Bronchial epithelial cell (primary cell): Measurements from ENCODE around the gene COPS4. TPM values are rescaled to one million over a fixed set of nuclear protein-coding genes. Genes with fewer than 3 reads are reported as not detected.

ENCODE experiments used
- DNase-seq: peaks from one replicate; pipeline ENCODE4 v3.0.0-alpha.2; 2010; ENCODE audit warnings: low read depth
- FAIRE-seq: peaks from 2 replicates; lab custom pipeline; 2011; peaks lifted over from hg19 to GRCh38; lab: Jason Lieb, UNC
- H3K27me3 ChIP-seq: 2 replicates; pipeline ENCODE4 v1.5.1; 2011; ENCODE audit warnings: low read length; ENCODE audit not compliant: control insufficient read depth, insufficient read depth
- H3K36me3 ChIP-seq: 2 replicates; pipeline ENCODE4 v1.5.1; 2011; ENCODE audit warnings: low read length; ENCODE audit not compliant: control insufficient read depth, insufficient read depth
- H3K4me3 ChIP-seq: 2 replicates; pipeline ENCODE4 v1.5.1; 2011; ENCODE audit warnings: mild to moderate bottlenecking, low read depth, low read length, control low read depth
- total RNA-seq: library from RNA; depleted of rRNA; stranded (reverse); fragments of >200 nt; gene quantifications from 2 replicates; pipeline ENCODE4 v1.2.1, GENCODE V29; 2014
- TF ChIP-seq, protein P1 (sequence below): IDR thresholded peaks from 2 replicates; pipeline ENCODE4 v1.5.1; 2011; ENCODE audit warnings: mild to moderate bottlenecking, moderate library complexity, low read length, control low read depth, inconsistent platforms; ENCODE audit not compliant: insufficient read depth, severe bottlenecking

Gene COPS4
- total RNA-seq, 1 donor from 2014 or later, result 41.6 TPM

DNA sequence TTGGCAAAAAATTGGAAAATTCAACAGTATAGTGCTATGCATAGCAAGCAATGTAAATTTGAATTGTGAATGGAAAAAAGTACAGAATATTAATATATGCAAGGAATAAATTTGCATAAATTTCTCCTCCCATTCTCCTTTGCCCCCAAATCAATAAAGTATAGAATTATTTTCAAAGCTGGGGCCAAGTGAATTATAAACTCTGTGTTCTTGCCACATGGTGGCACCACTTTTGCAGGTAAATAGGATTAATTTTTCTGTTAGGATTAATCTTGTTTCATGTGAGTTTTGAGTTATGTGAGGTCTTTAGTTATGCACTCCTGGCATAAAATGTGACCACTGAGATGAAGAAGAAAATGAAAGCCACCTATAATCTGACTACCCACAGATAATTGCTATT, 19.9 kb downstream of the COPS4 start:
- FAIRE-seq, result no peak
- DNase-seq, result peak; percentile 20
- no peak overlapping the region for H3K4me3 ChIP-seq
- no peaks in the 10 kb centered on the region for H3K36me3 ChIP-seq
- TF ChIP-seq, protein P1, sequence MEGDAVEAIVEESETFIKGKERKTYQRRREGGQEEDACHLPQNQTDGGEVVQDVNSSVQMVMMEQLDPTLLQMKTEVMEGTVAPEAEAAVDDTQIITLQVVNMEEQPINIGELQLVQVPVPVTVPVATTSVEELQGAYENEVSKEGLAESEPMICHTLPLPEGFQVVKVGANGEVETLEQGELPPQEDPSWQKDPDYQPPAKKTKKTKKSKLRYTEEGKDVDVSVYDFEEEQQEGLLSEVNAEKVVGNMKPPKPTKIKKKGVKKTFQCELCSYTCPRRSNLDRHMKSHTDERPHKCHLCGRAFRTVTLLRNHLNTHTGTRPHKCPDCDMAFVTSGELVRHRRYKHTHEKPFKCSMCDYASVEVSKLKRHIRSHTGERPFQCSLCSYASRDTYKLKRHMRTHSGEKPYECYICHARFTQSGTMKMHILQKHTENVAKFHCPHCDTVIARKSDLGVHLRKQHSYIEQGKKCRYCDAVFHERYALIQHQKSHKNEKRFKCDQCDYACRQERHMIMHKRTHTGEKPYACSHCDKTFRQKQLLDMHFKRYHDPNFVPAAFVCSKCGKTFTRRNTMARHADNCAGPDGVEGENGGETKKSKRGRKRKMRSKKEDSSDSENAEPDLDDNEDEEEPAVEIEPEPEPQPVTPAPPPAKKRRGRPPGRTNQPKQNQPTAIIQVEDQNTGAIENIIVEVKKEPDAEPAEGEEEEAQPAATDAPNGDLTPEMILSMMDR, result no peak
- no peaks in the 10 kb centered on the region for H3K27me3 ChIP-seq

DNA sequence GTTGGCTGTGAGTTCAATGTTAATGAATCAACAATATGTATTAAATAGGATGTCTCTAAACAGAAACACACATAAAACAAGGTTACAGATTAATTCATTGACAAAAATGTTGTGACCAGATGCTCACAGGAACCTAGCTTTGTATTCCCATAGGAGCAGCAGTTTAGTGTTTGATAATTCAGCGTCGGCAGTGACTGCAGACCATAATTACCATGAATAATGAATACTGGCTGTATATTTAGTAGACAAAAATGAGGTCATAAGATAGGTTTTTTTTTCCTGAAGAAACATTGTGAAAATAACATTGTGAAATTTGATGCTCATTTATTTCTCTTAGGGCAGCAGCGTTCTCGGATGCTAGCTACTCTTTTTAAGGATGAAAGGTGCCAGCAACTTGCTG, 27.8 kb downstream of the COPS4 start:
- TF ChIP-seq, protein P1, result no peak
- H3K27me3 ChIP-seq, result no peaks in the 10 kb centered on the region
- no peaks in the 10 kb centered on the region for H3K36me3 ChIP-seq
- no peak overlapping the region for H3K4me3 ChIP-seq
- no peak for DNase-seq
- no peak for FAIRE-seq

DNA sequence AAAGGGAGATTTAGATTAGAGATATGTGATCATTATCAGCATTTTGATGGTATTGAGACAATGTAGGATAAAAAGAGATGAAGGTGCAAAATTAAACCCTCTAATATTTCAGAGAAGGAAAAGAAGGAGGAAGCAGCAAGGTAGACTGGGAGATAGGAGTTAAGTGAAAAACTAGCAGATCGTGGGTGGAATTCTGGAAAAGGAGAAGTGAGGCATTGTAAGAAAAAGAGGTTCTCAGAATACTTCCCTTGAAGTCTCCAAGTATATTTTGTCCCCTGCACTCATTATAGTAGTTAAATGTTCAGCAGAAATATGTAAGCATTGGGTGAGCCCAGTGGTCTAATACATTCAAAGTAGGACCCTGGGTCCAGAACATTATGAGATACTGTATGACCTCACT, 30.3 kb downstream of the COPS4 start:
- DNase-seq (no peak), FAIRE-seq (no peak)
- Histone ChIP-seq H3K36me3 (no peaks in the 10 kb centered on the region), H3K4me3 (no peak overlapping the region), H3K27me3 (no peaks in the 10 kb centered on the region)
- TF ChIP-seq, protein P1, result no peak

DNA sequence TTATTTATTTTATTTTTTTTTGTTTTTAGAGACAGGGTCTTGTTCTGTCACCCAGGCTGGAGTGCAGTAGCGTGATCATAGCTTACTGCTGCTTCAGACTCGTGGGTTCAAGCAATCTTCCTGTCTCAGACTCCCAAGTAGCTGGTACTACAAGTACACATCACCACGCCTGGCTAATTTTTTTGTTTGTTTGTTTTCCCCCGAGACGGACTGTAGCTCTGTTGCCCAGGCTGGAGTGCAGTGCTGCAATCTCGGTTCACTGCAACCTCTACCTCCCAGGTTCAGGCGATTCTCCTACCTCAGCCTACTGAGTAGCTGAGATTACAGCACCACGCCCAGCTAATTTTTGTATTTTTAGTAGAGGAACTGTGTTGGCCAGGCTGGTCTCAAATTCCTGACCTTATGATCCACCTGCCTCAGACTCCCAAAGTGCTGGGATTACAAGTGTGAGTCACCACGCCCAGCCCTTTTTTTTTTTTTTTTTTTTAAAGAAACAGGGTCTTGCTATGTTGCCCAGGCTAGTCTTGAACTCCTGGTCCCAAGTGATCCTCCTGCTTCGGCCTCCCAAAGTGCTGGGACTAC, 32.2 kb downstream of the COPS4 start:
- DNase-seq (no peak), FAIRE-seq (no peak)
- no peaks in the 10 kb centered on the region for H3K36me3 ChIP-seq
- H3K4me3 ChIP-seq, result no peak overlapping the region
- no peaks in the 10 kb centered on the region for H3K27me3 ChIP-seq
- TF ChIP-seq, protein P1, result no peak

DNA sequence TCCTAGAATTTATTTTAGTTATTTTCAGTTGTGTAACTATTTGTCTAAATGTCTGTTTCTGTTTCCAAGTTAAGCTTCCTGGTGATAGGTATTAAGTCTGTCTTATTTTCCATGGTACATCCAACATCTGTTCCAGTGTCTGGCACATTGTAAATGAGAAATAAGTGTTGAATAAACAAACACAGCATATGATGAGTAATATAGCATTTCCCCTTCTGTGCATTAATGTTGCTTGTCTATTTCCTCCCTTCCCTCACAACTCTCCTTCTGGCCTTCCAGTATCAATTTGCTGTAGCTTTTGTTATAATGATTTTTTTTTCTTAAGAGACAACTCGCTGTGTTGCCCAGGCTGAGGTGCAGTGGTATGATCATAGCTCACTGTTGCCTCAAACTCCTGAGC, 36.1 kb downstream of the COPS4 start:
- Histone ChIP-seq H3K36me3 (no peaks in the 10 kb centered on the region), H3K4me3 (no peak overlapping the region), H3K27me3 (no peaks in the 10 kb centered on the region)
- DNase-seq (peak; percentile 39), FAIRE-seq (no peak)
- TF ChIP-seq, protein P1, result no peak
